ENCODE data around the gene CORO7.

CORO7 gene

GRCh38 chr16:4386451-4386805 lies 30.0 kb downstream of the CORO7 start:
- no peak overlapping the region for H3K4me3 ChIP-seq (ENCODE audit: low read depth, low read length)
- no peak for TF ChIP-seq CTCF (IDR thresholded peaks at IDR 0.05; ENCODE audit: borderline replicate concordance, insufficient read depth, low read depth, low read length)

GRCh38 chr16:4385789-4386450 lies 30.5 kb downstream of the CORO7 start:
- TF ChIP-seq CTCF (IDR thresholded peaks at IDR 0.05; ENCODE audit: borderline replicate concordance, insufficient read depth, low read depth, low read length): no peak
- no peak overlapping the region for H3K4me3 ChIP-seq (ENCODE audit: low read depth, low read length)

GRCh38 chr16:4385066-4385788 lies 31.2 kb downstream of the CORO7 start:
- TF ChIP-seq CTCF (IDR thresholded peaks at IDR 0.05; ENCODE audit: borderline replicate concordance, insufficient read depth, low read depth, low read length): no peak
- H3K4me3 ChIP-seq (ENCODE audit: low read depth, low read length): no peak overlapping the region

GRCh38 chr16:4384509-4384942 lies 31.9 kb downstream of the CORO7 start:
- no peak for TF ChIP-seq CTCF (IDR thresholded peaks at IDR 0.05; ENCODE audit: borderline replicate concordance, insufficient read depth, low read depth, low read length)
- no peak overlapping the region for H3K4me3 ChIP-seq (ENCODE audit: low read depth, low read length)

GRCh38 chr16:4383591-4384444 lies 32.6 kb downstream of the CORO7 start:
- no peak overlapping the region for H3K4me3 ChIP-seq (ENCODE audit: low read depth, low read length)
- TF ChIP-seq CTCF (IDR thresholded peaks at IDR 0.05; ENCODE audit: borderline replicate concordance, insufficient read depth, low read depth, low read length): no peak

- no peak overlapping the region for H3K4me3 ChIP-seq (ENCODE audit: low read depth, low read length)
- TF ChIP-seq CTCF (IDR thresholded peaks at IDR 0.05; ENCODE audit: borderline replicate concordance, insufficient read depth, low read depth, low read length): no peak
Measured at GRCh38 chr16:4382795-4383357, 33.5 kb downstream of the CORO7 start.

Measured in GM12875 (cell line).